H1 (cell line): ENCODE data around the gene PROZ. TPM values are rescaled to one million over a fixed set of nuclear protein-coding genes. Genes with fewer than 3 reads are reported as not detected.

ENCODE experiments used
- FOSL1 ChIP-seq: IDR thresholded peaks from 2 replicates; pipeline ENCODE4 v1.6.1; 2011; ENCODE audit warnings: mild to moderate bottlenecking, low read depth, low read length, moderate library complexity; ENCODE audit not compliant: insufficient read depth
- GABPA ChIP-seq: IDR thresholded peaks from 2 replicates; pipeline ENCODE4 v1.6.1; 2011; ENCODE audit warnings: mild to moderate bottlenecking, low read length, moderate library complexity, borderline replicate concordance; ENCODE audit not compliant: insufficient read depth
- RXRA ChIP-seq: IDR thresholded peaks from 2 replicates; pipeline ENCODE4 v1.6.1; 2011; ENCODE audit warnings: low read depth, mild to moderate bottlenecking, low read length, moderate library complexity; ENCODE audit not compliant: insufficient read depth
- TCF12 ChIP-seq: IDR thresholded peaks from 2 replicates; pipeline ENCODE4 v1.6.1; 2011; ENCODE audit warnings: low read depth, mild to moderate bottlenecking, low read length
- polyA plus RNA-seq, 7 experiments: library from polyadenylated mRNA; depleted of rRNA in 3 of 7; stranded (reverse) in 5 of 7; unstranded in 2 of 7; fragments of >200 nt in 5 of 7; fragments of 200-250 nt in 2 of 7; gene quantifications; 1 replicate in 5 of 7; 2 replicates in 1 of 7; 4 replicates in 1 of 7; pipeline versions ENCODE4 v1.2.1 to v1.2.3, GENCODE V29; 2011 to 2013; ENCODE audit warnings: missing spikeins in 2 of 7, mixed read lengths in 2 of 7
- total RNA-seq: library from RNA; stranded (reverse); fragmentation: NEBNext Ultra II Directional; extraction: Animal tissue kit (Norgen Biotek cat#: 25700); gene quantifications from 2 replicates; pipeline ENCODE4 v1.2.1, GENCODE V29; 2021
- TF ChIP-seq, protein P1 (sequence below): IDR thresholded peaks from 2 replicates; pipeline ENCODE4 v1.6.1; 2011; ENCODE audit warnings: low read length, improper control_type of control experiment
- TF ChIP-seq, protein P2 (sequence below): IDR thresholded peaks from 2 replicates; pipeline ENCODE4 v1.6.1; 2012; ENCODE audit warnings: inconsistent platforms

Gene PROZ
- total and polyA plus RNA-seq, 2 of the 8 experiments (the other 6 are each of a cell fraction or from before 2014, with no cell fraction given) = not detected

DNA sequence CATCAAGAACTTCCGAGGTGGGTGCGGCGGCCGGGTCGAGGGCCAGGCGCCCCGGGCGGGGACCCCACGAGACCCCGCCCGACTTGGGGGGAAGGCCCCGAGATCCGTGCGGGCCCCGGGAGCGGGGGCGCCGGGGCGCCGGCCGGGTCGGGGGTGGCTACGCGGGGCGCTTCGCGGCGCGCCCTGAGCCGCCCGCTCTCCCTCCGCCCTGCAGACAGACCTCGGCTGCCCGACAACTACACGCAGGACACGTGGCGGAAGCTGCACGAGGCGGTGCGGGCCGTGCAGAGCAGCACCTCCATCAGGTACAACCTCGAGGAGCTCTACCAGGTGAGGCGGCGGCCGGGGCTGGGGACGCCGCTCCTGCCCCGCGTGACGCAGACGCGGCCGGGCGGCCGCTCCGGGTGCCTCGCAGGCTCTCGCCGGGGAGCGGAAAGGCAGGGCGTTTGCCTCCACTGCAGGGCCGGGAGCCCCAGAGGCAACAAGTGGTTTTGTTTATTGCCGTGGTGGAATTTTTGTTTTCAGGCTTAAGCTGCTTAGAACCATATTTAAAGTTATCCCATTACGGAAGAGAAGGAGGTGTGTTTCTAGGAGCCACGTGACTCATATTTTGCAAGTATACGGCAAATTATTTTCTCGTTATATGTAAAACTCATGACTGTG lies 51.4 kb downstream of the PROZ start (continued):
- TF ChIP-seq, protein P1, sequence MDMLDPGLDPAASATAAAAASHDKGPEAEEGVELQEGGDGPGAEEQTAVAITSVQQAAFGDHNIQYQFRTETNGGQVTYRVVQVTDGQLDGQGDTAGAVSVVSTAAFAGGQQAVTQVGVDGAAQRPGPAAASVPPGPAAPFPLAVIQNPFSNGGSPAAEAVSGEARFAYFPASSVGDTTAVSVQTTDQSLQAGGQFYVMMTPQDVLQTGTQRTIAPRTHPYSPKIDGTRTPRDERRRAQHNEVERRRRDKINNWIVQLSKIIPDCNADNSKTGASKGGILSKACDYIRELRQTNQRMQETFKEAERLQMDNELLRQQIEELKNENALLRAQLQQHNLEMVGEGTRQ = peak; percentile 35; the same call in 1 of the 2 replicates
- no peak; the same call in 1 of the 2 replicates for TF ChIP-seq GABPA
- TF ChIP-seq TCF12 = no peak
- TF ChIP-seq, protein P2, sequence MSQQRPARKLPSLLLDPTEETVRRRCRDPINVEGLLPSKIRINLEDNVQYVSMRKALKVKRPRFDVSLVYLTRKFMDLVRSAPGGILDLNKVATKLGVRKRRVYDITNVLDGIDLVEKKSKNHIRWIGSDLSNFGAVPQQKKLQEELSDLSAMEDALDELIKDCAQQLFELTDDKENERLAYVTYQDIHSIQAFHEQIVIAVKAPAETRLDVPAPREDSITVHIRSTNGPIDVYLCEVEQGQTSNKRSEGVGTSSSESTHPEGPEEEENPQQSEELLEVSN = peak; percentile 93
- TF ChIP-seq FOSL1 = no peak
- no peak for TF ChIP-seq RXRA
